Measurements from ENCODE around the gene MYO5A.

Gene MYO5A

DNA sequence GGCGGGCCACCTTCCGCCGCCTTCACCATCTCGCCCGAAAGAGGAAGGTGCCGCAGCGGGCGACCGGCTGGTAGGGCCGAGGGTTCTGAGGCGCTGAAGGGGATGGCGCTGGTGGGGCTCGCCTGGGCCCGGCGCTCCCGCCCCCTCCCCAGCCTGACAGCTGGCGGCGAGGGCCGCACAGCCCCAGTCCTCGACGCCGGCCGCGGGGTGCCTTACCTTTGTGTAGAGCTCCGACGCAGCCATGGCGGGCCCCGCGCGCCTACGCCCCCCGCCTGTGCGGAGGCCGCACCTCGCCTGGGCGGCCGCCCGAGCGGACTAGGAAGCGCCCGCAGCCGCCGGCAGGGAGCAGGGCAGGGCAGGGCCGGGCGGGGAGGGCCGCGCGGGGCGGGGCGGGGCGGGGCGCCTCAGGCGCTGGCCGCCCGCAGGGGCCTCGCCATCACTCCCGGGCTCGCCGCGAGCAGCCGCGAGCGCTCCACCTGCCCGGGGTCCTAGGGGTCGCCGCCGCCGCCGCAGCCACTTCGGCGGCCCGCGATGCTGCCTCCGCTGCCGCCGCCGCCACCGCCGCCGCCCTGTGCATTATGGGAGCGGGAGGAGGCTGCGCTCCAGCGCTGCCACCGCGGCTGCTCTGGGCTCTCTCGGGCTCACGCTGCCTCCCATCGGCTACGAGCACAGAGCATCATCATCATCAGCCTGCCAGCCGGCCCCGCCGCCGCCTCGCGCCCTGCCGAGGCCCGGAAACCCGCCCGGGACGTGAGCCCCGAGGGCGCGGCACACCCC, at the start of gene MYO5A (continued):
- TF ChIP-seq, protein P1, sequence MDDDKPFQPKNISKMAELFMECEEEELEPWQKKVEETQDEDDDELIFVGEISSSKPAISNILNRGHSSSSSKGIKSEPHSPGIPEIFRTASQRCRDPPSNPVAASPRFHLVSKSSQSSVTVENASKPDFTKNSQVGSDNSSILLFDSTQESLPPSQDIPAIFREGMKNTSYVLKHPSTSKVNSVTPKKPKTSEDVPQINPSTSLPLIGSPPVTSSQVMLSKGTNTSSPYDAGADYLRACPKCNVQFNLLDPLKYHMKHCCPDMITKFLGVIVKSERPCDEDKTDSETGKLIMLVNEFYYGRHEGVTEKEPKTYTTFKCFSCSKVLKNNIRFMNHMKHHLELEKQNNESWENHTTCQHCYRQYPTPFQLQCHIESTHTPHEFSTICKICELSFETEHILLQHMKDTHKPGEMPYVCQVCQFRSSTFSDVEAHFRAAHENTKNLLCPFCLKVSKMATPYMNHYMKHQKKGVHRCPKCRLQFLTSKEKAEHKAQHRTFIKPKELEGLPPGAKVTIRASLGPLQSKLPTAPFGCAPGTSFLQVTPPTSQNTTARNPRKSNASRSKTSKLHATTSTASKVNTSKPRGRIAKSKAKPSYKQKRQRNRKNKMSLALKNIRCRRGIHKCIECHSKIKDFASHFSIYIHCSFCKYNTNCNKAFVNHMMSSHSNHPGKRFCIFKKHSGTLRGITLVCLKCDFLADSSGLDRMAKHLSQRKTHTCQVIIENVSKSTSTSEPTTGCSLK (tag by site-specific recombination; IDR thresholded peaks at IDR 0.05) = no peak
- TF ChIP-seq YY1 (tag by site-specific recombination; IDR thresholded peaks at IDR 0.05) = peak; percentile 29; the same call in 1 of the 2 replicates
- peak; percentile 55; the same call in 1 of the 2 replicates for TF ChIP-seq ZBTB17 (tag by site-specific recombination; IDR thresholded peaks at IDR 0.05)
- no peak for TF ChIP-seq MEIS1 (CRISPR knock-in tag; IDR thresholded peaks at IDR 0.05; ENCODE audit: borderline replicate concordance)
- no peak for TF ChIP-seq ZNF18 (tag by site-specific recombination; IDR thresholded peaks at IDR 0.05)
- TF ChIP-seq ZNF654 (tag by site-specific recombination; IDR thresholded peaks at IDR 0.05; ENCODE audit: low read depth) = no peak
- no peak for TF ChIP-seq GLI2 (tag by site-specific recombination; IDR thresholded peaks at IDR 0.05; ENCODE audit: borderline replicate concordance, low read depth)
- no peak for TF ChIP-seq ZNF555 (tag by site-specific recombination; conservative IDR thresholded peaks at IDR 0.05)
- TF ChIP-seq ZNF704 (tag by site-specific recombination; IDR thresholded peaks at IDR 0.05) = no peak
- TF ChIP-seq ZNF184 (tag by site-specific recombination; IDR thresholded peaks at IDR 0.05) = no peak
- 0 out of 2 replicates have a peak, but pooled peaks have one; percentile 7 for TF ChIP-seq ZNF501 (tag by site-specific recombination; IDR thresholded peaks at IDR 0.05)
- peak; percentile 57; the same call in 1 of the 2 replicates for TF ChIP-seq ZNF76 (tag by site-specific recombination; IDR thresholded peaks at IDR 0.05; ENCODE audit: borderline replicate concordance, low read depth)
- TF ChIP-seq ZNF335 (tag by site-specific recombination; conservative IDR thresholded peaks at IDR 0.05) = peak; percentile 63
- 0 out of 2 replicates have a peak, but pooled peaks have one; percentile 8 for TF ChIP-seq GLIS2 (tag by site-specific recombination; IDR thresholded peaks at IDR 0.05)
- no peak for TF ChIP-seq BCL11A (tag by site-specific recombination; IDR thresholded peaks at IDR 0.05; ENCODE audit: low read depth)
- TF ChIP-seq, protein P2, sequence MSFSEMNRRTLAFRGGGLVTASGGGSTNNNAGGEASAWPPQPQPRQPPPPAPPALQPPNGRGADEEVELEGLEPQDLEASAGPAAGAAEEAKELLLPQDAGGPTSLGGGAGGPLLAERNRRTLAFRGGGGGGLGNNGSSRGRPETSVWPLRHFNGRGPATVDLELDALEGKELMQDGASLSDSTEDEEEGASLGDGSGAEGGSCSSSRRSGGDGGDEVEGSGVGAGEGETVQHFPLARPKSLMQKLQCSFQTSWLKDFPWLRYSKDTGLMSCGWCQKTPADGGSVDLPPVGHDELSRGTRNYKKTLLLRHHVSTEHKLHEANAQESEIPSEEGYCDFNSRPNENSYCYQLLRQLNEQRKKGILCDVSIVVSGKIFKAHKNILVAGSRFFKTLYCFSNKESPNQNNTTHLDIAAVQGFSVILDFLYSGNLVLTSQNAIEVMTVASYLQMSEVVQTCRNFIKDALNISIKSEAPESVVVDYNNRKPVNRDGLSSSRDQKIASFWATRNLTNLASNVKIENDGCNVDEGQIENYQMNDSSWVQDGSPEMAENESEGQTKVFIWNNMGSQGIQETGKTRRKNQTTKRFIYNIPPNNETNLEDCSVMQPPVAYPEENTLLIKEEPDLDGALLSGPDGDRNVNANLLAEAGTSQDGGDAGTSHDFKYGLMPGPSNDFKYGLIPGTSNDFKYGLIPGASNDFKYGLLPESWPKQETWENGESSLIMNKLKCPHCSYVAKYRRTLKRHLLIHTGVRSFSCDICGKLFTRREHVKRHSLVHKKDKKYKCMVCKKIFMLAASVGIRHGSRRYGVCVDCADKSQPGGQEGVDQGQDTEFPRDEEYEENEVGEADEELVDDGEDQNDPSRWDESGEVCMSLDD (tag by site-specific recombination; IDR thresholded peaks at IDR 0.05) = no peak
- no peak for TF ChIP-seq ZNF549 (tag by site-specific recombination; IDR thresholded peaks at IDR 0.05)
- no peak for TF ChIP-seq ZNF2 (tag by site-specific recombination; IDR thresholded peaks at IDR 0.05)
- no peak for TF ChIP-seq ZNF830 (tag by site-specific recombination; IDR thresholded peaks at IDR 0.05; ENCODE audit: low read depth)
- no peak for TF ChIP-seq TSHZ1 (tag by site-specific recombination; IDR thresholded peaks at IDR 0.05; ENCODE audit: borderline replicate concordance)
- no peak for TF ChIP-seq SP7 (tag by site-specific recombination; IDR thresholded peaks at IDR 0.05)
- TF ChIP-seq KLF8 (tag by site-specific recombination; IDR thresholded peaks at IDR 0.05) = peak; percentile 56; the same call in 1 of the 2 replicates
- TF ChIP-seq ZNF248 (tag by site-specific recombination; IDR thresholded peaks at IDR 0.05) = no peak
- TF ChIP-seq KLF7 (tag by site-specific recombination; IDR thresholded peaks at IDR 0.05; ENCODE audit: borderline replicate concordance) = no peak
- TF ChIP-seq ZNF561 (tag by site-specific recombination; IDR thresholded peaks at IDR 0.05; ENCODE audit: borderline replicate concordance) = peak; percentile 39; the same call in 1 of the 2 replicates
- TF ChIP-seq ZFHX2 (tag by site-specific recombination; conservative IDR thresholded peaks at IDR 0.05) = peak; percentile 72
- no peak for TF ChIP-seq GFI1B (tag by site-specific recombination; IDR thresholded peaks at IDR 0.05)
- no peak for TF ChIP-seq ZNF626 (tag by site-specific recombination; IDR thresholded peaks at IDR 0.05)
- TF ChIP-seq ZNF366 (tag by site-specific recombination; conservative IDR thresholded peaks at IDR 0.05) = no peak

Data from HEK293 (cell line).